Upper lobe of right lung (tissue), 1 donor: ENCODE data around the gene PFDN1. TPM values are rescaled to one million over a fixed set of nuclear protein-coding genes. Genes with fewer than 3 reads are reported as not detected.

Experiments
- ATAC-seq: fragments of 200-7000 bp; cut with Tn5 transposase; one replicate; pipeline ENCODE4 v1.9.1; 2020; ENCODE audit warnings: mild to moderate bottlenecking, moderate library complexity
- DNase-seq: peaks from one replicate; pipeline ENCODE4 v3.0.0-alpha.2; 2020
- H3K27ac ChIP-seq: fragments of 200-600 bp; one replicate; pipeline ENCODE4 v1.8.0; 2022
- H3K27me3 ChIP-seq: fragments of 200-600 bp; one replicate; pipeline ENCODE4 v1.8.0; 2022; ENCODE audit warnings: mild to moderate bottlenecking
- H3K36me3 ChIP-seq: fragments of 200-600 bp; one replicate; pipeline ENCODE4 v1.8.0; 2022
- H3K4me1 ChIP-seq: fragments of 200-600 bp; one replicate; pipeline ENCODE4 v1.8.0; 2022
- H3K4me3 ChIP-seq: fragments of 200-600 bp; one replicate; pipeline ENCODE4 v1.8.0; 2022; ENCODE audit warnings: mild to moderate bottlenecking
- H3K9me3 ChIP-seq: fragments of 200-600 bp; one replicate; pipeline ENCODE4 v1.8.0; 2022
- CTCF ChIP-seq: fragments of 200-600 bp; IDR thresholded peaks from one replicate; pipeline ENCODE4 v1.8.0; 2022; ENCODE audit warnings: antibody characterized with exemption
- intact Hi-C: fragments of 100-400 bp; cut with DNase I; formaldehyde crosslinking; loops from one replicate; pipeline ENCODE4 v1.11.0; 2022
- total RNA-seq: library from RNA; stranded (reverse); fragmentation: NEBNext Ultra II Directional; extraction: Animal tissue kit (Norgen Biotek cat#: 25700); gene quantifications from one replicate; pipeline ENCODE4 v1.2.1, GENCODE V29; 2021
- donor health status: DM: no; HTN: yes; CAD: no; lungs with severe emphysema.

Gene PFDN1
- total RNA-seq, 1 donor from 2014 or later, result 54.0 TPM

- DNase-seq, result no peak
- intact Hi-C loops, result no loop called here
- H3K4me3 ChIP-seq, result no peak overlapping the region
- H3K27ac ChIP-seq, result no peak overlapping the region
- no peaks in the 10 kb centered on the region for H3K36me3 ChIP-seq
- no peak for ATAC-seq
- H3K4me1 ChIP-seq, result peaks cover 14% of the 10 kb centered on the region
- H3K27me3 ChIP-seq, result no peaks in the 10 kb centered on the region
- no peak for TF ChIP-seq CTCF
- no peaks in the 10 kb centered on the region for H3K9me3 ChIP-seq
These were observed 37.1 kb downstream of the PFDN1 start for GRCh38 chr5:140265845-140266244.

- intact Hi-C loops, result no loop called here
- no peak for DNase-seq
- Histone ChIP-seq H3K4me1 (peaks cover 14% of the 10 kb centered on the region), H3K4me3 (no peak overlapping the region), H3K9me3 (no peaks in the 10 kb centered on the region), H3K27me3 (no peaks in the 10 kb centered on the region), H3K27ac (no peak overlapping the region), H3K36me3 (peaks cover 3% of the 10 kb centered on the region)
- no peak for TF ChIP-seq CTCF
- ATAC-seq, result no peak
These were observed 40.1 kb downstream of the PFDN1 start for GRCh38 chr5:140262839-140263238.

DNA sequence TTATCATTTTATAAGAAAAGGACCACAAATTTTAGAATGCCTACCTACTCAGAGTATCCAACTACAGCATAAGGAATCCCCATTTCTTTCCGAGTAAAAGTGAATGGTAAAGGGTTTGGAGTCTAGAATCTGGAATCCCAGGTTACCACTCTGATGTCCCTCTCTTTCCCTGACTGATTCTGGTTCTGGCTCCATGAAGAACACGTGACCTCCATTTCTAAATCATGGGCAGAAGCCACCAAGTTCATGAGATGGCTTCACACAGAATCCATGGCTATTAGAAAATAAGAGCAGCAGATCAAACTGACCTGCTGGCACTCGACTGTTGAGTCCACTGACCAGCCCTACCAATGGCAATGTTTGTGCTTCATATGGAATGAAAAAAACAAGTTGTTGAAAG is 40.7 kb downstream of the PFDN1 start:
- ATAC-seq, result no peak
- no peak overlapping the region for H3K4me3 ChIP-seq
- H3K9me3 ChIP-seq, result no peaks in the 10 kb centered on the region
- peak overlapping the region; percentile 65 for H3K27ac ChIP-seq
- H3K27me3 ChIP-seq, result no peaks in the 10 kb centered on the region
- no peak for TF ChIP-seq CTCF
- peaks cover 14% of the 10 kb centered on the region for H3K4me1 ChIP-seq
- intact Hi-C loops, result no loop called here
- H3K36me3 ChIP-seq, result peaks cover 6% of the 10 kb centered on the region
- no peak for DNase-seq

DNA sequence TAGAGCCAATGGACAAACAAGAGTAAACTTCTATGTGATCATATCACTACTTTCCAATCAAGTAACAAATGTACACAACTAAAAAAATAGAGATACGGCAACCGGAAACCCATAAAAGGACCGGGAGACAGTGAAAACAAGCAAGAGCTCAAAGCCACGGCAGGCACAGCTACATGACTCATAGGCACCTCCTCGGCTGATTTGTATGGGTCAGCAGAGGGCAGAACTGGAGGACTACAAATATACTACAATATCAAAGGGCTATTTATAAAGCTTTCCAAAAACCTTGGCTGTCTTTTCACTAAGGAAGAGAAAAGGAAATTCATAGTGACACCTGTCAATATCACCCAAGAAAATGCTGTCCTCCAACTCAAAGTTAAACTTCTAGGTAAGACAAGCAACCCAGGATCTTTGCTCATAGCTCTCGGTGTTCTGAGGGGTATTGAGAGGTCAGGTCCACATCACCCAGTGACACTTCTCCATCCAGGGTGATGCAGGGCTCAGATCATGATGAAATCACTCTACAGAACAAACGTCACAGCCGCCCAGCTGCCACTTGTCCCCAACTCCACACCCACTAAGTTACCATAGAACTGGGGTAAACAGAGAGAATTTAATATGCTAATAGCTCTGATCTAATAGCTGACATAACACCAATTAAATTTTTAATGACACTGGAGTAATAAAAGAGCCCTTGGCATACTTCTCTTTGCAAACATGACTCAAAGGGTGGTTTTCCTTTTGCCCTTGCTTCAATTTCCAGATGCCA is 41.3 kb downstream of the PFDN1 start:
- Histone ChIP-seq H3K36me3 (peaks cover 6% of the 10 kb centered on the region), H3K4me3 (no peak overlapping the region), H3K9me3 (no peaks in the 10 kb centered on the region), H3K27me3 (no peaks in the 10 kb centered on the region), H3K4me1 (peaks cover 14% of the 10 kb centered on the region), H3K27ac (peak overlapping the region; percentile 65)
- intact Hi-C loops, result no loop called here
- ATAC-seq (peak; percentile 96), DNase-seq (peak; percentile 73)
- TF ChIP-seq CTCF, result peak; percentile 22

DNA sequence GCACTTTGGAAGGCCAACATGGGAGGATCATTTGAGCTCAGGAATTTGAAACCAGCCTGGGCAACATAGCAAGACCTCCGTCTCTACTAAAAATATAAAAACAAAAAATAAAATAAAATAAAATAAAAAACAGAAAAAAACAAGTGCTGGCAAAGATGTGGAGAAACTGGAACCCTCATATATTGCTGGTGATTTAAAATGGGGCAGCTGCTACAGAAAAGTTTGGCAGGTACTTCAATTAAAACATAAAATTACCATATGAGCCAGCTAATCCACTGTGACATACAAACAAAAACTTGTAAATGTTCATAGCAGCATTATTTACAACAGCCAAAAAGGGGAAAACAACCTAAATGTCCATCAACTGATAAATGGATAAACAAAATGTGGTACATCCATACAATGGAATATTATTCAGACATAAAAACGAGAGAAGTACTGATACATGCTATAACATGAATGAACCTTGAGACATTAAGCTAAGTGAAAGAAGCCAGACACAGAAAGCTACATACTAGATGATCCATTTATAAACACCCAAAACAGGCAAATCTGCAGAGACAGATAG is 42.7 kb downstream of the PFDN1 start:
- Histone ChIP-seq H3K27ac (no peak overlapping the region), H3K4me1 (peaks cover 22% of the 10 kb centered on the region), H3K36me3 (peaks cover 6% of the 10 kb centered on the region), H3K4me3 (no peak overlapping the region), H3K9me3 (no peaks in the 10 kb centered on the region), H3K27me3 (no peaks in the 10 kb centered on the region)
- intact Hi-C loops, result no loop called here
- ATAC-seq, result no peak
- DNase-seq, result no peak
- TF ChIP-seq CTCF, result no peak
